SU-DHL-6 (cell line): Measurements from ENCODE around the gene CAPN12.
"Not testable (repeated sequence)": the region's sequence is repeated elsewhere in the genome, so short reads cannot be mapped to it uniquely, and the experiment has no call there.

Experiments
- H2AFZ ChIP-seq: fragments of 200-600 bp; sonication (generic); 2 replicates; pipeline ENCODE4 v1.6.1; 2014; ENCODE audit warnings: low read depth, mild to moderate bottlenecking, moderate library complexity, mixed read lengths, antibody characterized with exemption, low read length; ENCODE audit not compliant: severe bottlenecking
- H3F3A ChIP-seq: fragments of 200-600 bp; shearing (Covaris generic); 2 replicates; pipeline ENCODE4 v1.6.0; 2016; ENCODE audit warnings: antibody characterized with exemption, mild to moderate bottlenecking; ENCODE audit not compliant: insufficient read depth
- H3K27ac ChIP-seq: fragments of 200-600 bp; sonication (generic); 2 replicates; pipeline ENCODE4 v1.5.1; 2016; ENCODE audit warnings: low read depth, mild to moderate bottlenecking, low read length, moderate library complexity, mixed read lengths
- H3K27me3 ChIP-seq: fragments of 200-600 bp; sonication (generic), shearing (Covaris generic); 2 replicates; pipeline ENCODE4 v1.6.0; 2014; ENCODE audit warnings: mild to moderate bottlenecking, low read length
- H3K36me3 ChIP-seq: fragments of 200-600 bp; sonication (generic); 2 replicates; pipeline ENCODE4 v1.6.1; 2014; ENCODE audit warnings: mild to moderate bottlenecking, low read length, mixed read lengths
- H3K4me2 ChIP-seq: fragments of 300-600, 200-600 bp; shearing (Covaris generic), sonication (generic); 2 replicates; pipeline ENCODE4 v1.6.0; 2014; ENCODE audit warnings: low read length, low read depth, mild to moderate bottlenecking; ENCODE audit not compliant: poor library complexity, severe bottlenecking
- H3K4me3 ChIP-seq: fragments of 200-600 bp; sonication (generic); 2 replicates; pipeline ENCODE4 v1.5.1; 2014; ENCODE audit warnings: antibody characterized with exemption, low read length, mild to moderate bottlenecking, mixed read lengths; ENCODE audit not compliant: insufficient read depth, poor library complexity, severe bottlenecking
- H3K79me2 ChIP-seq: fragments of 200-600 bp; sonication (generic); 2 replicates; pipeline ENCODE4 v1.6.1; 2014; ENCODE audit warnings: mild to moderate bottlenecking, low read length, moderate library complexity; ENCODE audit not compliant: insufficient read depth
- H3K9ac ChIP-seq: fragments of 200-600 bp; sonication (generic); 2 replicates; pipeline ENCODE4 v1.7.0; 2014; ENCODE audit warnings: mild to moderate bottlenecking, low read length
- H3K9me2 ChIP-seq: fragments of 200-600 bp; sonication (generic); replicated peaks from 2 replicates; pipeline ENCODE4 v1.6.1; 2014; ENCODE audit warnings: low read length; ENCODE audit not compliant: insufficient read depth
- H3K9me3 ChIP-seq: fragments of 200-600 bp; sonication (generic); 2 replicates; pipeline ENCODE4 v1.6.1; 2014; ENCODE audit warnings: low read length, mixed read lengths; ENCODE audit not compliant: insufficient read depth
- H4K20me1 ChIP-seq: fragments of 200-600 bp; sonication (generic); 2 replicates; pipeline ENCODE4 v1.6.1; 2014; ENCODE audit warnings: low read depth, mild to moderate bottlenecking, antibody characterized with exemption, low read length, moderate library complexity, mixed read lengths
- EZH2phosphoT487 ChIP-seq: fragments of 200-600 bp; sonication (generic), shearing (Covaris generic); conservative IDR thresholded peaks from 2 replicates; pipeline ENCODE4 v1.6.1; 2018; ENCODE audit warnings: mild to moderate bottlenecking, antibody characterized with exemption, low read length, moderate library complexity, mixed read lengths
- TF ChIP-seq, protein P1 (sequence below): fragments of 200-600 bp; sonication (generic); IDR thresholded peaks from one replicate; pipeline ENCODE4 v1.5.1; 2017; ENCODE audit warnings: antibody characterized with exemption, mild to moderate bottlenecking, low read length, moderate library complexity; ENCODE audit not compliant: insufficient read depth, poor library complexity, severe bottlenecking

The CAPN12 gene

DNA sequence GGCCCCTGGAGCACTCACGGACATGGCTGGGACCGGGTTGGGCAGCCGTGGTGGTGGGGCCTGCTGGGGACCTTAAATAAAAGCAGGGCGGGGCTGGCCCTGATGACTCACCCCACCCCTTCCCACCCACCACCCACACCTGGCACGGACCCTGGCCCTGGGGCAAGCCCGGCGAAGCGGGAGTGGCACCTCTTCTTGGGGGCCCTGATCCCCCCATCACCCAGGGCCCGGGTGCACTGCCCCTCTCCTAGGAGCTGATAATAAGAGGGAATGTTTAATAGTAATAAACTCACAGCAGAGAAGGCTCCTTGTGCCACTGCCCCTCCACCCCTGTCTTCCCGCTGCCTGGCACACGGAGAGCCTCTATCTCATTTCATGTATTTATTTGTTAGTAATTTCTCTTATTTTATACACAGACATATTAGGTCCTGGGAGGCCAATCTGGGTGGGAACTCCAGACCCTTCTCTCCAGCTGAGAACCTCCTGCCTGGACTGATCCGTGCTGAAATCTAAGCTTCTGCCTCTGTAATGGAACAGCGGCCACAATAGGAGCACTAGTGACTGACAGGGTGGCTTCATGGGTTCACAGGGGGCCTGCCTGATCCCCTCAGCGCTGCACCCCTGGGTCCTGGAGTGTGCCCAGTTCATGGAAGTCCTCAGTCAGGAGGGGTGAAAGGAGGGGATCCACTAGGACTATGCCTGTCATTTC is 29.3 kb upstream of the CAPN12 start, which contains the start of gene LGALS7:
Gene LGALS7, minus strand, starts transcription at position 49 of the 709 bp plus-strand sequence. Its CDS starts 25 bp downstream, at position 24.
- H3K9me2 ChIP-seq, result no peaks in the 10 kb centered on the region
- H3K4me3 ChIP-seq, result no peak within 1 kb of the TSS
- no peaks in the 10 kb centered on the region for H3K79me2 ChIP-seq
- H3K9ac ChIP-seq, result no peak within 1 kb of the TSS
- no peak within 1 kb of the TSS for H2AFZ ChIP-seq
- no peak within 1 kb of the TSS for H3K27ac ChIP-seq
- H3K4me2 ChIP-seq, result no peak within 1 kb of the TSS
- no peak for TF ChIP-seq EZH2phosphoT487
- TF ChIP-seq, protein P1, sequence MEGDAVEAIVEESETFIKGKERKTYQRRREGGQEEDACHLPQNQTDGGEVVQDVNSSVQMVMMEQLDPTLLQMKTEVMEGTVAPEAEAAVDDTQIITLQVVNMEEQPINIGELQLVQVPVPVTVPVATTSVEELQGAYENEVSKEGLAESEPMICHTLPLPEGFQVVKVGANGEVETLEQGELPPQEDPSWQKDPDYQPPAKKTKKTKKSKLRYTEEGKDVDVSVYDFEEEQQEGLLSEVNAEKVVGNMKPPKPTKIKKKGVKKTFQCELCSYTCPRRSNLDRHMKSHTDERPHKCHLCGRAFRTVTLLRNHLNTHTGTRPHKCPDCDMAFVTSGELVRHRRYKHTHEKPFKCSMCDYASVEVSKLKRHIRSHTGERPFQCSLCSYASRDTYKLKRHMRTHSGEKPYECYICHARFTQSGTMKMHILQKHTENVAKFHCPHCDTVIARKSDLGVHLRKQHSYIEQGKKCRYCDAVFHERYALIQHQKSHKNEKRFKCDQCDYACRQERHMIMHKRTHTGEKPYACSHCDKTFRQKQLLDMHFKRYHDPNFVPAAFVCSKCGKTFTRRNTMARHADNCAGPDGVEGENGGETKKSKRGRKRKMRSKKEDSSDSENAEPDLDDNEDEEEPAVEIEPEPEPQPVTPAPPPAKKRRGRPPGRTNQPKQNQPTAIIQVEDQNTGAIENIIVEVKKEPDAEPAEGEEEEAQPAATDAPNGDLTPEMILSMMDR, result no peak
- no peaks in the 10 kb centered on the region for H3K27me3 ChIP-seq
- H3K36me3 ChIP-seq, result no peaks in the 10 kb centered on the region
- no peaks in the 10 kb centered on the region for H3F3A ChIP-seq
- no peaks in the 10 kb centered on the region for H3K9me3 ChIP-seq
- H4K20me1 ChIP-seq, result no peaks in the 10 kb centered on the region

DNA sequence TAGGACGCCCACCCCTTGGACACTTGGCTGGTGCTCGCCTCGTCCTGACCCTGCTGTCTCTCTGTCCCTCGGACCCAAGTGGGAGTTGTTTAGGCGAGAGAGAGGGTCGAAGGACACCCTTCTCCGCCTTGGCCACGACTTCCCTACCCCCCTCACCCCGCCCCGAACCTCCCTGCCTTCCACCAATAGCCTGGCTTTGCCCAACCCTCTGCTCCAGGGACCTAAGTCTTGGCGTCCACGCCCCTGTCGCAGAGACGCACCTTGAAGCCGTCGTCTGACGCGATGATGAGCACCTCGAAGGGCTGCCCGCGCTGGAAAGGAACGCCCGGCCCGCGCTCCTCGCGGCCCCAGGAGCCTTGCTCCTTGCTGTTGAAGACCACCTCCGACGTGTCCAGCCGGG is 27.3 kb upstream of the CAPN12 start:
- not testable (repeated sequence) for H3K4me3 ChIP-seq, H3K27ac ChIP-seq

DNA sequence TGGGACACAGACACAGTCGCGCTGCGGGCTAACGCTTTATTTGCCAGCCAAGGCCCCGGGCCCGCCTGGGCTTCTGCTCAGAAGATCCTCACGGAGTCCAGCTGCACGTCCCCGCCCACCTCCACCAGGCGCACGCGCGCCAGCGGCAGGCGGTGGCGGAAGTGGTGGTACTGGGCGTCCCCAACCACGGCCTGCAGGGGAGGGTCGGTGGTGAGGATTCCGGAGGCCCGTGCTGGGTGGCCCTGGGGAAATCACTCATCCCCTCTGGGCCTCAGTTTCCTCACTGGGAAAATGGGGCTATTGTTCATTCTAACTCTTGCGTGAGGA is 26.6 kb upstream of the CAPN12 start:
- H3K27me3 ChIP-seq, H3K79me2 ChIP-seq, H3K4me3 ChIP-seq, H3K9ac ChIP-seq, H3K36me3 ChIP-seq, H3K27ac ChIP-seq, H3F3A ChIP-seq, H2AFZ ChIP-seq, H3K9me3 ChIP-seq, H4K20me1 ChIP-seq, H3K9me2 ChIP-seq, H3K4me2 ChIP-seq: not testable (repeated sequence)

More for the DNA sequence above, 27.3 kb upstream of the CAPN12 start:
- H3K9me2 ChIP-seq, H3K27me3 ChIP-seq, H3K79me2 ChIP-seq, H2AFZ ChIP-seq, H3K9ac ChIP-seq, H3K4me2 ChIP-seq, H4K20me1 ChIP-seq, H3F3A ChIP-seq, H3K36me3 ChIP-seq, H3K9me3 ChIP-seq: not testable (repeated sequence)

DNA sequence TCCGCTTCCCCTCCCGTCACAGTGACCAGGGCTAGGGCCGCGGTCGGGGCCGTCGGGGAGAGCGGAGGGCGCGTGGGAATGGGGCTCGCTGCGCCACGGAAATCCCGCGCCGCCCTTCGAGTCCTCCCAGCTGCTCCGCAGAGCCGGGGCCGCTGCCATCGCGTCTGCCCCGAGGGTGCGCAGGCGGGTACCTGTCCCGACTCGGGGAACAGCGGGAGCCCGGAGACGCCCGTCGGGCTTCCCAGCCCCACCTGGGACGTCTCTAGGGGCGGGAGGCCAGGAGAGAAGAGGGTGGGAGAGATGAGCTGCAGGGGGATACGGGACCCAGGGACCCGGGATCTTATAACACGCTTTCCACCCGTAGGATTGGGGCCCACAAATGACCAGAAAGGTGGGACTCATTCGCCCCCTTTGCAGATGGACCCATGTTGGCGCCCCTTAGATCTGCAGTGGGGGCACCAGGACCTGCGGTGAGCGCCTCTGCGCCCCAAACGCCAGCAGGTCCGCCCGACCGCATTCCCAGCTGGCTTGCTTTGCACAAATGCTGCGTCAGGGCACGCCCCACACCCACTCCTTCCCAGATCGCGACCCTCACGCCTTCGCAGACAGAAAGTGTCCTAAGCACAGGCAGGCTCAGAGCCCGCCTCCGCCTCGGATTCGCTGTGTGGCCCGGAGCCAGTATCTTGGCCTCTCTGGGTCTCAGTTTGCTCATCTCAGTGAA is 26.1 kb upstream of the CAPN12 start:
- not testable (repeated sequence) for H3K27ac ChIP-seq, H4K20me1 ChIP-seq, H3K79me2 ChIP-seq, H3K36me3 ChIP-seq, H3F3A ChIP-seq, H3K9me3 ChIP-seq, H3K9me2 ChIP-seq, H3K4me3 ChIP-seq, H3K4me2 ChIP-seq, H3K9ac ChIP-seq, H3K27me3 ChIP-seq
- peak overlapping the region; percentile 98 for H2AFZ ChIP-seq
